HG03045 (cell line): ENCODE measurements around the gene DGCR6L.

Experiments used
- ATAC-seq: cut with Tn5 transposase; IDR thresholded peaks from one replicate; pipeline ENCODE4 v1.9.1; 2021; ENCODE audit warnings: mild to moderate bottlenecking, moderate library complexity; ENCODE audit not compliant: unreplicated experiment

The DGCR6L gene

GRCh38 chr22:20264614-20265452, 55.0 kb downstream of the DGCR6L start:
- ATAC-seq = no peak
